Measurements from ENCODE around the gene ABCD1. TPM values are rescaled to one million over a fixed set of nuclear protein-coding genes. Genes with fewer than 3 reads are reported as not detected.
A peak's percentile ranks its signal among the peaks of the same experiment; 100 is the strongest.
"Not testable (repeated sequence)": the region's sequence is repeated elsewhere in the genome, so short reads cannot be mapped to it uniquely, and the experiment has no call there.

ABCD1 gene
- total RNA-seq, 6 experiments from 2014 or later = 8.0 to 20.8 (median 10.9) TPM

- Histone ChIP-seq H3K4me3 (peak overlapping the region in 2 of 3 donors; percentile 14 to 42), H3K9me3 (no peaks in the 10 kb centered on the region), H3K27me3 (no peaks in the 10 kb centered on the region), H3K4me1 (peaks cover 0 to 12% (median 0%) of the 10 kb centered on the region in 4 donors), H3K27ac (peak overlapping the region; percentile 60 to 71 (median 64)), H3K36me3 (no peaks in the 10 kb centered on the region)
- DNase-seq = peak; percentile 68 to 84 (median 81)
- ATAC-seq = peak; percentile 3 to 44 (median 22)
- intact Hi-C loops (cut with DNase I) = no loop called here
- whole genome bisulfite sequencing (ENCODE audit: insufficient coverage, low coverage, low lambda C conversion rate, missing lambda C conversion rate) = 30% methylated on average over 6 of the region's 23 CpGs
- TF ChIP-seq POLR2A (IDR thresholded peaks at IDR 0.05) (no peak), CTCF (IDR thresholded peaks at IDR 0.05) (no peak)
Observed at GRCh38 chrX:153727123-153727931, 2.7 kb downstream of the ABCD1 start.

DNA sequence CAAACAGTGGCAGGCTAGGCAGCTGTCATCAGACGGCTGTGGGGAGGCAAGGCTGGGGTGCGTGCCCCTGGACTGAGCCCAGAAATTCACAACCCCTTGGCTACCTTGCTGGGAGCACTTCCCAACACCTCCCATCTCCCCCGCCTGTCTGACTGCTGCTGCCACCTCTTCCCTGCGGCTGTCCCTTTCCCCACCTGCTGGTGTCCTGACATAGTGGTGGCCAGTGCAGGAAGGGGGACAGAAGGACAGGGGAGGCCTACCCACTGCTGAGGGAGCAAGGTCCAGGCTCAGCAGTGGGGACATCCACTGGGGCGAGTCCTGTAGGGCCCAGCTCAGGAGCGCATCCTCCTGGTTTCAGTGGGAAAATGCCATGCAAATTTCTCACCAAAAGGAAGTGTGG lies 3.4 kb downstream of the ABCD1 start:
- no peak for TF ChIP-seq CTCF (IDR thresholded peaks at IDR 0.05)
- no peak for TF ChIP-seq POLR2A (IDR thresholded peaks at IDR 0.05)
- Histone ChIP-seq H3K9me3 (no peaks in the 10 kb centered on the region), H3K4me3 (no peak overlapping the region), H3K27me3 (no peaks in the 10 kb centered on the region), H3K4me1 (peaks cover 0 to 7% (median 0%) of the 10 kb centered on the region in 4 donors), H3K27ac (no peak overlapping the region), H3K36me3 (no peaks in the 10 kb centered on the region)
- WGBS (ENCODE audit: insufficient coverage, low coverage, low lambda C conversion rate, missing lambda C conversion rate) = 83% methylated on average over 2 of the region's 6 CpGs
- intact Hi-C loops (cut with DNase I) = no loop called here
- DNase-seq (no peak), ATAC-seq (no peak)

- Histone ChIP-seq H3K4me3 (no peak overlapping the region), H3K27me3 (no peaks in the 10 kb centered on the region), H3K4me1 (peaks cover 0 to 7% (median 0%) of the 10 kb centered on the region in 4 donors), H3K9me3 (no peaks in the 10 kb centered on the region), H3K27ac (no peak overlapping the region), H3K36me3 (no peaks in the 10 kb centered on the region)
- ATAC-seq (no peak), DNase-seq (no peak)
- TF ChIP-seq POLR2A (IDR thresholded peaks at IDR 0.05) = no peak
- no peak for TF ChIP-seq CTCF (IDR thresholded peaks at IDR 0.05)
- intact Hi-C loops (cut with DNase I) = no loop called here
- 96% methylated on average over 8 of the region's 23 CpGs for WGBS (ENCODE audit: insufficient coverage, low coverage, low lambda C conversion rate, missing lambda C conversion rate)
Observed at GRCh38 chrX:153728951-153729631, 4.4 kb downstream of the ABCD1 start.

DNA sequence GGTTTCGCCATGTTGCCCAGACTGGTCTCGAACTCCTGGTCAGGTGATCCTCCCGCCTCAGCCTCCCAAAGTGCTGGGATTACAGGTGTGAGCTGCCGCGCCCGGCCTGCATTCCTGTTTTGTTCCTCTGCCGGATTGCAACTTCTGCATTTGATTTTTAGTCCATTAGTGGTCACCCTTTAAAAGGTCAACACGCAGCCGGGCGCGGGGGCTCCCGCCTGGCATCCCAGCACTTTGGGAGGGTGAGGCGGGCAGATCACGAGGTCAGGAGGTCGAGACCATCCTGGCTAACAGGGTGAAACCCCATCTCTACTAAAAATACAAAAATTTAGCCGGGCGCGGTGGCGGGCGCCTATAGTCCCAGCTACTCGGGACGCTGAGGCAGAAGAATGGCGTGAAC lies 5.5 kb downstream of the ABCD1 start:
- H3K4me3 ChIP-seq; ATAC-seq; DNase-seq; H3K36me3 ChIP-seq; H3K27me3 ChIP-seq; H3K4me1 ChIP-seq; H3K9me3 ChIP-seq; intact Hi-C loops (cut with DNase I); H3K27ac ChIP-seq: not testable (repeated sequence)
- 77% methylated on average over 10 of the region's 23 CpGs for WGBS (ENCODE audit: insufficient coverage, low coverage, low lambda C conversion rate, missing lambda C conversion rate)
